ENCODE results near the gene AMER3.

DNA sequence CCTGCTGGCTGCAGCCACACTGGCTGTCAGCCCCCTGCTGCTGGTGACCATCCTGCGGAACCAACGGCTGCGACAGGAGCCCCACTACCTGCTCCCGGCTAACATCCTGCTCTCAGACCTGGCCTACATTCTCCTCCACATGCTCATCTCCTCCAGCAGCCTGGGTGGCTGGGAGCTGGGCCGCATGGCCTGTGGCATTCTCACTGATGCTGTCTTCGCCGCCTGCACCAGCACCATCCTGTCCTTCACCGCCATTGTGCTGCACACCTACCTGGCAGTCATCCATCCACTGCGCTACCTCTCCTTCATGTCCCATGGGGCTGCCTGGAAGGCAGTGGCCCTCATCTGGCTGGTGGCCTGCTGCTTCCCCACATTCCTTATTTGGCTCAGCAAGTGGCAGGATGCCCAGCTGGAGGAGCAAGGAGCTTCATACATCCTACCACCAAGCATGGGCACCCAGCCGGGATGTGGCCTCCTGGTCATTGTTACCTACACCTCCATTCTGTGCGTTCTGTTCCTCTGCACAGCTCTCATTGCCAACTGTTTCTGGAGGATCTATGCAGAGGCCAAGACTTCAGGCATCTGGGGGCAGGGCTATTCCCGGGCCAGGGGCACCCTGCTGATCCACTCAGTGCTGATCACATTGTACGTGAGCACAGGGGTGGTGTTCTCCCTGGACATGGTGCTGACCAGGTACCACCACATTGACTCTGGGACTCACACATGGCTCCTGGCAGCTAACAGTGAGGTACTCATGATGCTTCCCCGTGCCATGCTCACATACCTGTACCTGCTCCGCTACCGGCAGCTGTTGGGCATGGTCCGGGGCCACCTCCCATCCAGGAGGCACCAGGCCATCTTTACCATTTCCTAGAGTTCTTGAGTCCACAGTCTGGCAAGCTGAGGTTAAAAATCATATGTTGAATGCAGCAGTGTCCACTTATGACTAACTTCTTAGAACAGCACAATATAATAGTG, 25.7 kb upstream of the AMER3 start:
- TF ChIP-seq, protein P1, sequence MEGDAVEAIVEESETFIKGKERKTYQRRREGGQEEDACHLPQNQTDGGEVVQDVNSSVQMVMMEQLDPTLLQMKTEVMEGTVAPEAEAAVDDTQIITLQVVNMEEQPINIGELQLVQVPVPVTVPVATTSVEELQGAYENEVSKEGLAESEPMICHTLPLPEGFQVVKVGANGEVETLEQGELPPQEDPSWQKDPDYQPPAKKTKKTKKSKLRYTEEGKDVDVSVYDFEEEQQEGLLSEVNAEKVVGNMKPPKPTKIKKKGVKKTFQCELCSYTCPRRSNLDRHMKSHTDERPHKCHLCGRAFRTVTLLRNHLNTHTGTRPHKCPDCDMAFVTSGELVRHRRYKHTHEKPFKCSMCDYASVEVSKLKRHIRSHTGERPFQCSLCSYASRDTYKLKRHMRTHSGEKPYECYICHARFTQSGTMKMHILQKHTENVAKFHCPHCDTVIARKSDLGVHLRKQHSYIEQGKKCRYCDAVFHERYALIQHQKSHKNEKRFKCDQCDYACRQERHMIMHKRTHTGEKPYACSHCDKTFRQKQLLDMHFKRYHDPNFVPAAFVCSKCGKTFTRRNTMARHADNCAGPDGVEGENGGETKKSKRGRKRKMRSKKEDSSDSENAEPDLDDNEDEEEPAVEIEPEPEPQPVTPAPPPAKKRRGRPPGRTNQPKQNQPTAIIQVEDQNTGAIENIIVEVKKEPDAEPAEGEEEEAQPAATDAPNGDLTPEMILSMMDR (conservative IDR thresholded peaks at IDR 0.05; ENCODE audit: low read depth, low read length), result no peak
- TF ChIP-seq EZH2 (IDR thresholded peaks at IDR 0.05; ENCODE audit: borderline replicate concordance, low read depth, low read length, poor library complexity, severe bottlenecking), result no peak
